Lower leg skin (tissue), 4 donors: Measurements from ENCODE around the gene HSP90AA1. TPM values are rescaled to one million over a fixed set of nuclear protein-coding genes. Genes with fewer than 3 reads are reported as not detected.

Experiments
- DNase-seq, 2 donors: peaks; one replicate each; pipeline ENCODE4 v3.0.0-alpha.2; 2019; ENCODE audit warnings: low spot score in 2 of 2
- H3K4me3 ChIP-seq: fragments of 200-600 bp; sonication (generic); 2 replicates; pipeline ENCODE4 v1.5.1; 2017; ENCODE audit warnings: mild to moderate bottlenecking, low read depth; ENCODE audit not compliant: poor library complexity, severe bottlenecking
- CTCF ChIP-seq, 3 donors: fragments of 450-650 bp; IDR thresholded peaks; one replicate each; pipeline ENCODE4 v1.5.1; 2016; ENCODE audit warnings: antibody characterized with exemption in 3 of 3, mild to moderate bottlenecking in 3 of 3, moderate library complexity in 2 of 3
- POLR2A ChIP-seq, 2 donors: fragments of 450-650 bp; IDR thresholded peaks; one replicate each; pipeline ENCODE4 v1.6.1; 2016 to 2017; ENCODE audit warnings: antibody characterized with exemption in 2 of 2, mild to moderate bottlenecking in 1 of 2, moderate library complexity in 1 of 2
- whole genome bisulfite sequencing, 2 donors: methylation state at CpG; one replicate each; pipeline ENCODE4 v1.1.5; 2018; 5-methylcytosine and 5-hydroxymethylcytosine counted together
- intact Hi-C: fragments of 100-400 bp; cut with DNase I; formaldehyde crosslinking; loops from one replicate; pipeline ENCODE4 v1.15.0; 2023; ENCODE audit warnings: low total_unique reads
- total RNA-seq, 4 donors: library from RNA; depleted of rRNA; stranded (reverse); fragments of >200 nt; gene quantifications; one replicate each; pipeline ENCODE4 v1.1.0, GENCODE V29; 2016

The HSP90AA1 gene
- total RNA-seq, 4 donors from 2014 or later, result 196 to 301 (median 255) TPM

DNA sequence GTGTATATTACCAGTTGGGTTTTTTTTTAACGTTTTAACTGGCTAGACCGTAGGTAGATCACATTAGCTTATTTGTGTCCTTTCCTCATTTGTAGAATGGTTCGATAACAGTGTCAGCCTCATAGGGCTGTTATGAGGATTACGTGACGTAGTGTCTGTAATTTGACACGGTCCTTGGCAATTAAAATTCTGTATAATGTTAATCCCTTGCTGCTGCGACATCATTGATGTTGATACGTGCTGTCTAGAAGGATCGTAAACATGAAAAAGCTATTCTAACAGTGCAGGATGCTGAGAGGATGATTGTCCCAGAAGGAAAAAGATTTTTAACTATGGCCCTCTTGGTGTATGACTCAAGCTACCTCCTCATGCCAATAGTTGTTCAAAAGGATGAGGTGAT lies 50.9 kb downstream of the HSP90AA1 start:
- TF ChIP-seq CTCF (IDR thresholded peaks at IDR 0.05), result no peak
- no peak for TF ChIP-seq POLR2A (IDR thresholded peaks at IDR 0.05)
- intact Hi-C loops, result no loop called here
- H3K4me3 ChIP-seq, result no peak overlapping the region
- WGBS, 2 donors, result 92 to 93% methylated on average over 9 of the region's 9 CpGs
- DNase-seq, result no peak

- TF ChIP-seq CTCF (IDR thresholded peaks at IDR 0.05), result no peak
- no peak for TF ChIP-seq POLR2A (IDR thresholded peaks at IDR 0.05)
- no peak for DNase-seq
- intact Hi-C loops, result no loop called here
- 73 to 81% methylated on average over 11 of the region's 11 CpGs for WGBS, 2 donors
- H3K4me3 ChIP-seq, result no peak overlapping the region
Measured at GRCh38 chr14:102034301-102034700, 52.5 kb downstream of the HSP90AA1 start.

- no peak overlapping the region for H3K4me3 ChIP-seq
- WGBS, 2 donors, result 92 to 95% methylated on average over 13 of the region's 13 CpGs
- no peak for DNase-seq
- TF ChIP-seq POLR2A (IDR thresholded peaks at IDR 0.05) (no peak), CTCF (IDR thresholded peaks at IDR 0.05) (no peak)
- intact Hi-C loops, result no loop called here
Measured at GRCh38 chr14:102033241-102033640, 53.6 kb downstream of the HSP90AA1 start.

Other genes starting within 250 kb of the HSP90AA1 start
- gene DYNC1H1, start 122.5 kb downstream of the HSP90AA1 start, total RNA-seq, result 100 to 1,000 TPM; 546 to 624 (median 593) TPM
- 10 to 100 TPM; 33.7 to 50.8 (median 41.3) TPM for gene WDR20, start 52.9 kb upstream of the HSP90AA1 start, total RNA-seq
- 10 to 100 TPM in 2 of 4 donors, 1 to 10 TPM in 2; 2.1 to 12.2 (median 7.8) TPM for gene MOK, start 218.1 kb upstream of the HSP90AA1 start, total RNA-seq
- 10 to 100 TPM; 10.7 to 15.2 (median 13.6) TPM for gene ZNF839, start 232.7 kb upstream of the HSP90AA1 start, total RNA-seq